GM10266 (cell line): Measurements from ENCODE around the gene FUT1.

Experiments used
- DNase-seq: peaks from one replicate; pipeline ENCODE4 v3.0.0; 2012; ENCODE audit errors: extremely low spot score
- TF ChIP-seq, protein P1 (sequence below): IDR thresholded peaks from 2 replicates; pipeline ENCODE4 v1.5.1; 2012; ENCODE audit warnings: mild to moderate bottlenecking, low read depth; ENCODE audit not compliant: control insufficient read depth, insufficient read depth; ENCODE audit errors: missing control alignments

FUT1 gene

DNA sequence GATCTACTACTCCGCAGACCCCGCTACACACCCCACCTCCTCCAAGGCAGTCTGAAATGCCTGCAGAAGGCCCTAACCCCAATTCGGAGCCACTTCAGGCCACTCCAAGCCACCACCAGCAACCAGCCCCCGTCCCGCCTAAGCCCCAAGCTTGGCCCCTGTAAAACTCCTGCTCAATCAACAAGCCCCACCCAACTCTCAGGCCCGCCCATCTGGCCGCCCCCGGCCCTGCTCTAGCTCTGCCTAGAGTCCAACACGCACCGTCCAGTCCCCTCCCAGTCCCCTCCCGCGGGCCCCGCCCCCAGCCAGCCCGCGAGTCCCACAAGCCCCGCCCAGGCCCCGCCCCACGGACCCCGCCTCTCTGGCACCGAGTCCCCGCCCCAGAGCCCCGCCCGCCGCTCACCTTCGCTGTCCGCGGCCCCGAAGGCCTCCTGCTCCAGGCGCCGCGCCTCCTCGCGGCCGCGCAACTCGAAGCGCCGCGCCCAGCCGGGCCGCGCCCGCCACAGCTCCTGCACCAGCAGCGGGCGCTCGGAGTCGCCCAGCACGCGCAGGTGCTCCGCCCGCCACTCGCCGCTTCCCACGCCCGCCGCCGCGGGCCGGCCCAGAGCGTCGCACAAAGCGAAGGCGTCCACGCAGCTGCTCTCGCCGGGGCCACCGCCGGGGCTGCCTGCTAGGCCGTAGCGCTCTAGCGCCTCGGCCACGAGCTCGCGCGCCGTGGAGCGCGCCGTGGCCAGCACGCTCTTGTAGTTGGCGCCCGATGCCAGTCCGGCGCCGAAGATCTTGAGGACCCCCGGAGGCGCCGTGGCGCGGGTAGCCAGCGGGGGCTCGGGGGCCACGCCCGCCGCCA is 13.7 kb downstream of the FUT1 start:
- DNase-seq: peak; percentile 100
- TF ChIP-seq, protein P1, sequence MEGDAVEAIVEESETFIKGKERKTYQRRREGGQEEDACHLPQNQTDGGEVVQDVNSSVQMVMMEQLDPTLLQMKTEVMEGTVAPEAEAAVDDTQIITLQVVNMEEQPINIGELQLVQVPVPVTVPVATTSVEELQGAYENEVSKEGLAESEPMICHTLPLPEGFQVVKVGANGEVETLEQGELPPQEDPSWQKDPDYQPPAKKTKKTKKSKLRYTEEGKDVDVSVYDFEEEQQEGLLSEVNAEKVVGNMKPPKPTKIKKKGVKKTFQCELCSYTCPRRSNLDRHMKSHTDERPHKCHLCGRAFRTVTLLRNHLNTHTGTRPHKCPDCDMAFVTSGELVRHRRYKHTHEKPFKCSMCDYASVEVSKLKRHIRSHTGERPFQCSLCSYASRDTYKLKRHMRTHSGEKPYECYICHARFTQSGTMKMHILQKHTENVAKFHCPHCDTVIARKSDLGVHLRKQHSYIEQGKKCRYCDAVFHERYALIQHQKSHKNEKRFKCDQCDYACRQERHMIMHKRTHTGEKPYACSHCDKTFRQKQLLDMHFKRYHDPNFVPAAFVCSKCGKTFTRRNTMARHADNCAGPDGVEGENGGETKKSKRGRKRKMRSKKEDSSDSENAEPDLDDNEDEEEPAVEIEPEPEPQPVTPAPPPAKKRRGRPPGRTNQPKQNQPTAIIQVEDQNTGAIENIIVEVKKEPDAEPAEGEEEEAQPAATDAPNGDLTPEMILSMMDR: peak; percentile 62

GRCh38 chr19:48737360-48737998 is 15.0 kb downstream of the FUT1 start:
- no peak for DNase-seq
- TF ChIP-seq, protein P1: no peak

- DNase-seq: no peak
- TF ChIP-seq, protein P1: no peak
Measured at GRCh38 chr19:48735031-48735615, 17.3 kb downstream of the FUT1 start.

DNA sequence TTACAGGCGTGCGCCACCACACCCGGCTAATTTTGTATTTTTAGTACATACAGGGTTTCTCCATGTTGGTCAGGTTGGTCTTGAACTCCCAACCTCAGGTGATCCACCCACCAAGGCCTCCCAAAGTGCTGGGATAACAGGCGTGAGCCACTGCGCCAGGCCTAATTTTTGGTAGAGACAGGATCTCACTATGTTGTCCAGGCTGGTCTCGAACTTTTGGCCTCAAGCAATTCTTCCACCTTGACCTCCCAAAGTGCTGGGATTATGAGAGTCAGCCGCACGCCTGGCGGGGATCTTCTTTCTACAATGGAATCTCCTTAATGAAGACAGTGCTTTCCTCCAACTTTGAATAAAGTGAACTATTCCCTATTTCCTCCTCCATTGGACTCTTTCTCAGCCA is 17.8 kb downstream of the FUT1 start:
- TF ChIP-seq, protein P1: no peak
- no peak for DNase-seq

DNA sequence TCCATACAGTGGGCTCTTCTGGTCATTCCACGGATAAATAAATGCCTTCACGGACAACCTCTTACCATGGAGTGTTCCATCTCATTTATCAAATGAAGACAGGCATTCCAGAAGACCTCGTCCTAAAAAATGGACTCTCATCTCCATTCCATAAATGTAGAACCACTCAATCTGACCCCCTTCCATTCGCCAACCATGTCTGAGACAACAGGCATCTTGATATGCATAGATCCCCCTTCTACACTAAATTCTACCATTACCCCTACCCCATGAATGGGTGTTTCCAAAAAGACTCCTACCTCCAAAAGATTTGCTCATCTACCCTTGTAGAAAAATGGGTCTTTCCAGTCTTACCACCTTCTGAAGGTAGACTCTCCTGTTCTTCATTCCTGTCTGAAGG is 21.0 kb downstream of the FUT1 start:
- TF ChIP-seq, protein P1: no peak

DNA sequence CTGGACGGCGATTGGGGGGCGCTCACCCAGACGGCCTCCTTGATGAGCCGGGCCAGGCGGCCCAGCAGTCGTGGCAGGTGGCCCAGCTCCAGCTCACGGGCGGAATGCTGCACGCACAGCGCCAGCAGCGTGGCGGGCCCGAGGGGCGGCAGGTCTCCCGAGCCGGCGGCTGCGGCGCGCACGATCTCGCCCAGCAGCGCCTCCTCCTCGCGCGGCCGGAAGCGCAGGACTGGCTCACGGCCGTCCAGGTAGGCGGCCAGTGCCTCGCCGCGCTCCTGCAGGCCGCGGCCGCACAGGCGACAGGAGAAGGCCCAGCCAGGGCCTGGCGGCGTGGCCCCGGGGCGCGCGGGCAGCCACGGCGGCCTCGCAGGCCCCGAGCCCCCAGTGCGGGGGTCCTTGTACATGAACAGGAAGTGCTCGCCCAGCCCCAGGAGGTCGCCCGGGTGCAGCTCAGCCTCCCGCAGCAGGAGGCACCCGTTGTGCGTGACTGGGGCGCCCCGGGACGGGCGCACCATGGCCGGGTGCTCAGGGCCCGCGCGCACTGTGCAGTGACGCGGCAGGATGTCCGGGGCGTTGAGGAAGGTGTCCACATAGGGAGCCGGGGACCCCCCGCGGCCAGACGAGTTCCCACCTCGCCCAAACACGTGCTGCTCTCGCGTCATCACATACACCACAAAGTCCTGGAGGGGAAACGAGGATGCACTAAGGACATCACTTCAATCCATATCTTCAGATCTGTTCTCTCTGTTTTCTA is 23.4 kb downstream of the FUT1 start:
- no peak for DNase-seq
- TF ChIP-seq, protein P1: no peak

More for the DNA sequence above, 21.0 kb downstream of the FUT1 start:
- no peak for DNase-seq
